Sigmoid colon (tissue), 4 donors: Measurements from ENCODE around the gene KLHDC9.

ENCODE experiments used
- EP300 ChIP-seq, 4 donors: sonication (generic); formaldehyde crosslinking; IDR thresholded peaks; one replicate each; pipeline ENCODE4 v1.6.1; 2017; ENCODE audit warnings: antibody characterized with exemption in 4 of 4
- POLR2A ChIP-seq, 2 donors: fragments of 450-650 bp; IDR thresholded peaks; one replicate each; pipeline ENCODE4 v1.6.1; 2016; ENCODE audit warnings: antibody characterized with exemption in 2 of 2, mild to moderate bottlenecking in 2 of 2, moderate library complexity in 2 of 2
- TF ChIP-seq, protein P1 (sequence below), 4 experiments: fragments of 450-650 bp in 3 of 4; fragments of 200-600 bp in 1 of 4; IDR thresholded peaks; one replicate each; pipeline ENCODE4 v1.5.1; 2016 to 2019; ENCODE audit warnings: antibody characterized with exemption in 4 of 4, mild to moderate bottlenecking in 3 of 4, moderate library complexity in 2 of 4

DNA sequence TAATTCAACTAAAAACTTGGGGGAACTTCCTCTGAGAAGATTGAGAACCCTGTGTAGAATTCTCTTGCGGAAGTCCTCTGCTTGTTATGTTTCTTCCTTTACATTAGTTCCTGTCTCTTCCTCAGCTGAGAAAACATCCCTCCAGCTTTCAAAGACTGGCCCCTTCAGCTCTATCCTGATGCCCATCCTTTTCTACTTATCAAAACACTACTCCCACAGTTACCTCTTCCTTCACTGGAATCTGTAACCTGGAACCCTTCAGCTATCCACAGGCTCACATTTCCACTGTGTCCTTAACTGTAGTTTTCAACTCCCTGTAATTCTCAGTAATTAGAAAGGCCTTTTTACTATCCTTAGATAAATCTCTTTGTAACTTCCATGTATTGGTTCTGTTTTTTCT is 40.3 kb downstream of the KLHDC9 start:
- TF ChIP-seq, protein P1, sequence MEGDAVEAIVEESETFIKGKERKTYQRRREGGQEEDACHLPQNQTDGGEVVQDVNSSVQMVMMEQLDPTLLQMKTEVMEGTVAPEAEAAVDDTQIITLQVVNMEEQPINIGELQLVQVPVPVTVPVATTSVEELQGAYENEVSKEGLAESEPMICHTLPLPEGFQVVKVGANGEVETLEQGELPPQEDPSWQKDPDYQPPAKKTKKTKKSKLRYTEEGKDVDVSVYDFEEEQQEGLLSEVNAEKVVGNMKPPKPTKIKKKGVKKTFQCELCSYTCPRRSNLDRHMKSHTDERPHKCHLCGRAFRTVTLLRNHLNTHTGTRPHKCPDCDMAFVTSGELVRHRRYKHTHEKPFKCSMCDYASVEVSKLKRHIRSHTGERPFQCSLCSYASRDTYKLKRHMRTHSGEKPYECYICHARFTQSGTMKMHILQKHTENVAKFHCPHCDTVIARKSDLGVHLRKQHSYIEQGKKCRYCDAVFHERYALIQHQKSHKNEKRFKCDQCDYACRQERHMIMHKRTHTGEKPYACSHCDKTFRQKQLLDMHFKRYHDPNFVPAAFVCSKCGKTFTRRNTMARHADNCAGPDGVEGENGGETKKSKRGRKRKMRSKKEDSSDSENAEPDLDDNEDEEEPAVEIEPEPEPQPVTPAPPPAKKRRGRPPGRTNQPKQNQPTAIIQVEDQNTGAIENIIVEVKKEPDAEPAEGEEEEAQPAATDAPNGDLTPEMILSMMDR (IDR thresholded peaks at IDR 0.05) = no peak
- TF ChIP-seq EP300 (IDR thresholded peaks at IDR 0.05) (no peak), POLR2A (IDR thresholded peaks at IDR 0.05) (no peak)
